ENCODE measurements around the gene NIT2.

GRCh38 chr3:100335434-100335833 is 877 bp downstream of the NIT2 start:
- TF ChIP-seq NFE2L2 (IDR thresholded peaks at IDR 0.05; ENCODE audit: low read depth, low read length) (no peak), RAD21 (IDR thresholded peaks at IDR 0.05; ENCODE audit: low read length) (no peak), SMC3 (IDR thresholded peaks at IDR 0.05; ENCODE audit: low read depth, low read length) (no peak), MXI1 (IDR thresholded peaks at IDR 0.05; ENCODE audit: borderline replicate concordance, low read depth, low read length) (no peak), RCOR1 (IDR thresholded peaks at IDR 0.05; ENCODE audit: insufficient replicate concordance, low read length) (no peak), POLR2A (IDR thresholded peaks at IDR 0.05; ENCODE audit: low read depth, low read length) (no peak), FOS (IDR thresholded peaks at IDR 0.05; ENCODE audit: low read depth, low read length) (no peak), RFX5 (IDR thresholded peaks at IDR 0.05; ENCODE audit: low read depth, low read length) (no peak), BHLHE40 (IDR thresholded peaks at IDR 0.05; ENCODE audit: low read depth, low read length) (no peak), CHD1 (IDR thresholded peaks at IDR 0.05; ENCODE audit: low read depth, low read length) (no peak)
- TF ChIP-seq, protein P1, sequence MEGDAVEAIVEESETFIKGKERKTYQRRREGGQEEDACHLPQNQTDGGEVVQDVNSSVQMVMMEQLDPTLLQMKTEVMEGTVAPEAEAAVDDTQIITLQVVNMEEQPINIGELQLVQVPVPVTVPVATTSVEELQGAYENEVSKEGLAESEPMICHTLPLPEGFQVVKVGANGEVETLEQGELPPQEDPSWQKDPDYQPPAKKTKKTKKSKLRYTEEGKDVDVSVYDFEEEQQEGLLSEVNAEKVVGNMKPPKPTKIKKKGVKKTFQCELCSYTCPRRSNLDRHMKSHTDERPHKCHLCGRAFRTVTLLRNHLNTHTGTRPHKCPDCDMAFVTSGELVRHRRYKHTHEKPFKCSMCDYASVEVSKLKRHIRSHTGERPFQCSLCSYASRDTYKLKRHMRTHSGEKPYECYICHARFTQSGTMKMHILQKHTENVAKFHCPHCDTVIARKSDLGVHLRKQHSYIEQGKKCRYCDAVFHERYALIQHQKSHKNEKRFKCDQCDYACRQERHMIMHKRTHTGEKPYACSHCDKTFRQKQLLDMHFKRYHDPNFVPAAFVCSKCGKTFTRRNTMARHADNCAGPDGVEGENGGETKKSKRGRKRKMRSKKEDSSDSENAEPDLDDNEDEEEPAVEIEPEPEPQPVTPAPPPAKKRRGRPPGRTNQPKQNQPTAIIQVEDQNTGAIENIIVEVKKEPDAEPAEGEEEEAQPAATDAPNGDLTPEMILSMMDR (conservative IDR thresholded peaks at IDR 0.05; ENCODE audit: low read depth, low read length), result no peak
- TF ChIP-seq, protein P2, sequence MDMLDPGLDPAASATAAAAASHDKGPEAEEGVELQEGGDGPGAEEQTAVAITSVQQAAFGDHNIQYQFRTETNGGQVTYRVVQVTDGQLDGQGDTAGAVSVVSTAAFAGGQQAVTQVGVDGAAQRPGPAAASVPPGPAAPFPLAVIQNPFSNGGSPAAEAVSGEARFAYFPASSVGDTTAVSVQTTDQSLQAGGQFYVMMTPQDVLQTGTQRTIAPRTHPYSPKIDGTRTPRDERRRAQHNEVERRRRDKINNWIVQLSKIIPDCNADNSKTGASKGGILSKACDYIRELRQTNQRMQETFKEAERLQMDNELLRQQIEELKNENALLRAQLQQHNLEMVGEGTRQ (IDR thresholded peaks at IDR 0.05; ENCODE audit: low read depth, low read length), result no peak
